A549 (cell line): ENCODE measurements around the gene RET. TPM values are rescaled to one million over a fixed set of nuclear protein-coding genes. Genes with fewer than 3 reads are reported as not detected.

ENCODE experiments used
- ATAC-seq, 2 experiments: fragments of 200-7000 bp in 1 of 2; fragments of >200 bp in 1 of 2; cut with Nextera tagmentation in 1 of 2; cut with Tn5 transposase in 1 of 2; 3 replicates each; pipeline versions ENCODE4 v1.8.0 to v1.9.1; 2018 to 2020; ENCODE audit warnings: mild to moderate bottlenecking in 1 of 2, moderate library complexity in 1 of 2
- CTCF ChIA-PET: fragments of 300-600 bp; sonication (Branson Sonifier 250); formaldehyde crosslinking; extraction: SDS; loops from one replicate; lab custom pipeline; 2021; ENCODE audit warnings: antibody characterized with exemption, inconsistent platforms; lab: Yijun Ruan, JAX
- POLR2A ChIA-PET: fragments of 350-600 bp; formaldehyde crosslinking; extraction: SDS; loops from one replicate; lab custom pipeline; 2021; ENCODE audit warnings: antibody characterized with exemption, inconsistent platforms; lab: Yijun Ruan, JAX
- DNase-seq, 2 experiments: peaks; one replicate each; pipeline versions ENCODE4 v3.0.0 to v3.0.0-alpha.2; 2011 to 2016; ENCODE audit warnings: low read depth in 1 of 2, low spot score in 1 of 2
- FAIRE-seq: peaks from 2 replicates; lab custom pipeline; 2011; peaks lifted over from hg19 to GRCh38; lab: Jason Lieb, UNC
- H3K27ac ChIP-seq, 2 experiments: fragments of >200 bp; sonication (Bioruptor Twin); formaldehyde crosslinking; 3 replicates each; pipeline ENCODE4 v1.5.1; 2016 to 2017
- H3K4me1 ChIP-seq: fragments of >200 bp; sonication (Bioruptor Twin); formaldehyde crosslinking; 3 replicates; pipeline ENCODE4 v1.6.1; 2016
- H3K4me2 ChIP-seq: fragments of >200 bp; sonication (Bioruptor Twin); formaldehyde crosslinking; 3 replicates; pipeline ENCODE4 v1.6.1; 2016
- H3K4me3 ChIP-seq: fragments of >200 bp; sonication (Bioruptor Twin); formaldehyde crosslinking; 3 replicates; pipeline ENCODE4 v1.5.1; 2016
- H3K9me3 ChIP-seq: fragments of >200 bp; sonication (Bioruptor Twin); formaldehyde crosslinking; 3 replicates; pipeline ENCODE4 v1.6.1; 2016
- CHD2 ChIP-seq: fragments of 150-350 bp; IDR thresholded peaks from 2 replicates; pipeline ENCODE4 v1.6.1; 2014; ENCODE audit warnings: low read length; ENCODE audit not compliant: partially characterized antibody
- EP300 ChIP-seq, 2 experiments: fragments of >200 bp; sonication (Bioruptor Twin); formaldehyde crosslinking; IDR thresholded peaks; 2 replicates in 1 of 2; 3 replicates in 1 of 2; pipeline ENCODE4 v1.6.1; 2016 to 2017
- HMGXB4 ChIP-seq: fragments of 250-450 bp; sonication (Bioruptor Pico); IDR thresholded peaks from 2 replicates; pipeline ENCODE4 v1.5.0; 2021; ENCODE audit warnings: mild to moderate bottlenecking, moderate library complexity, borderline replicate concordance
- KDM1A ChIP-seq: fragments of 200-600 bp; sonication (generic); IDR thresholded peaks from 2 replicates; pipeline ENCODE4 v1.6.1; 2016; ENCODE audit warnings: low read depth, mild to moderate bottlenecking
- MAX ChIP-seq: IDR thresholded peaks from 2 replicates; pipeline ENCODE4 v1.6.1; 2012
- MYC ChIP-seq: IDR thresholded peaks from 2 replicates; pipeline ENCODE4 v1.6.1; 2012; ENCODE audit warnings: mild to moderate bottlenecking, inconsistent platforms, low read length, improper control_type of control experiment, borderline replicate concordance
- NPAS2 ChIP-seq: fragments of 250-450 bp; sonication (Bioruptor Pico); IDR thresholded peaks from 2 replicates; pipeline ENCODE4 v1.8.0; 2022; ENCODE audit warnings: mild to moderate bottlenecking, moderate library complexity, borderline replicate concordance
- POLR2A ChIP-seq: IDR thresholded peaks from 2 replicates; pipeline ENCODE4 v1.6.1; 2012; ENCODE audit warnings: mild to moderate bottlenecking, low read length
- POLR2AphosphoS2 ChIP-seq: conservative IDR thresholded peaks from 2 replicates; pipeline ENCODE4 v1.6.1; 2012; ENCODE audit warnings: low read length, improper control_type of control experiment, inconsistent platforms
- RARB ChIP-seq: fragments of 250-450 bp; sonication (Bioruptor Pico); IDR thresholded peaks from 2 replicates; pipeline ENCODE4 v1.8.0; 2021; ENCODE audit warnings: mild to moderate bottlenecking, moderate library complexity
- RFX5 ChIP-seq: fragments of 450-650 bp; IDR thresholded peaks from 2 replicates; pipeline ENCODE4 v1.7.1; 2014; ENCODE audit warnings: antibody characterized with exemption, mild to moderate bottlenecking, moderate library complexity
- SREBF2 ChIP-seq: fragments of 450-650 bp; IDR thresholded peaks from 2 replicates; pipeline ENCODE4 v1.6.1; 2014; ENCODE audit warnings: mild to moderate bottlenecking, moderate library complexity
- TP53 ChIP-seq: fragments of 250-450 bp; sonication (Bioruptor Pico); IDR thresholded peaks from 2 replicates; pipeline ENCODE4 v1.5.0; 2021; ENCODE audit warnings: mild to moderate bottlenecking, moderate library complexity
- ZNF302 ChIP-seq: fragments of 250-450 bp; sonication (Bioruptor Pico); IDR thresholded peaks from 2 replicates; pipeline ENCODE4 v1.9.0; 2021; ENCODE audit warnings: inconsistent platforms, mild to moderate bottlenecking, moderate library complexity
- WGBS: methylation state at CpG from one replicate; pipeline ENCODE4 v1.1.6; 2017; ENCODE audit errors: missing lambda C conversion rate; 5-methylcytosine and 5-hydroxymethylcytosine counted together
- polyA plus RNA-seq, 4 experiments: library from polyadenylated mRNA; depleted of rRNA in 3 of 4; stranded (reverse); fragments of >200 nt; fragmentation: RNase III in 1 of 4; extraction: RNeasy Plus Mini Kit Qiagen cat#74134 plus additional on column Dnase treatment in 1 of 4; gene quantifications; 2 replicates in 3 of 4; 3 replicates in 1 of 4; pipeline ENCODE4 v1.2.3, GENCODE V29; 2011 to 2017
- TF ChIP-seq, protein P1 (sequence below): fragments of 200-600 bp; sonication (generic); IDR thresholded peaks from 2 replicates; pipeline ENCODE4 v1.6.1; 2016; ENCODE audit warnings: antibody characterized with exemption, mild to moderate bottlenecking, moderate library complexity
- TF ChIP-seq, protein P2 (sequence below): IDR thresholded peaks from 2 replicates; pipeline ENCODE4 v1.6.1; 2012; ENCODE audit warnings: low read depth, borderline replicate concordance

Gene RET
- polyA plus RNA-seq, 2 of the 4 experiments (the other 2 are of a cell fraction): 0.08 to 0.41 TPM

DNA sequence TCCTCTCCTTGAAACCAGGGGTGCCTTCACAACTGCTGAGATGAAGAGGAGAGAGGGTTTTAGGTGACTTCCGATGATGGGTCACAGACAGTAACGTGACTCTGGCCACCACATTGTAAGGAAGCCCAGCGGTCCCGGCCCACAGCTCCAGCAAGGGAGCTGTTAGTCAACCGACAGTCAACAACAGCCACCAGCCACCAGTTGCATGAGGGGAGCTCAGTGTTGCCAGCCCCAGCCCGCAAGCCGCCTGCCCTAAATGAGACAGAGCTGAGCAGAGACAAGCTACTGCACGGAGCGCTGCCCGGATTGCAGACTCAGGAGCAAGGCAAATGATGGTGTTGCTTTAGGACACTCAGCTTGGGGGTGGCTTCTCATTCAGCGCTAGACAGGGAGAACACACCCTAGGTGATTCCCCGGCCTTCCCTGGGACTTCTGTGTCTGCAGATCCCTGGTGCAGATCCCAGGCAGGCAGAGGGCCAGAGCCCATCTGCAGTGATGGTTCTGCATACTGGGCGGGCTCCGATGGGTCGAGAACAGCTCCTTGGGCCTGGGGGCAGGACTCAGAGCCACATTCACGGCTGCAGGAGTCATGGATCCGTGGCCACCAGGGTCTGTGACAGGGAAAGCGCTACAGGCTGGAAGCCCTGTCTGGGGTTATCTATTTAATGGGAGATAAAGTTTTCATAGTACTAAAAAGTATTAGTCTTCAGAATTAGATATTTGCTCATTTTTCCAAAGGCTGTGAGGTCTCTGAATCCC is 14.3 kb upstream of the RET start (continued):
- TF ChIP-seq, protein P1, sequence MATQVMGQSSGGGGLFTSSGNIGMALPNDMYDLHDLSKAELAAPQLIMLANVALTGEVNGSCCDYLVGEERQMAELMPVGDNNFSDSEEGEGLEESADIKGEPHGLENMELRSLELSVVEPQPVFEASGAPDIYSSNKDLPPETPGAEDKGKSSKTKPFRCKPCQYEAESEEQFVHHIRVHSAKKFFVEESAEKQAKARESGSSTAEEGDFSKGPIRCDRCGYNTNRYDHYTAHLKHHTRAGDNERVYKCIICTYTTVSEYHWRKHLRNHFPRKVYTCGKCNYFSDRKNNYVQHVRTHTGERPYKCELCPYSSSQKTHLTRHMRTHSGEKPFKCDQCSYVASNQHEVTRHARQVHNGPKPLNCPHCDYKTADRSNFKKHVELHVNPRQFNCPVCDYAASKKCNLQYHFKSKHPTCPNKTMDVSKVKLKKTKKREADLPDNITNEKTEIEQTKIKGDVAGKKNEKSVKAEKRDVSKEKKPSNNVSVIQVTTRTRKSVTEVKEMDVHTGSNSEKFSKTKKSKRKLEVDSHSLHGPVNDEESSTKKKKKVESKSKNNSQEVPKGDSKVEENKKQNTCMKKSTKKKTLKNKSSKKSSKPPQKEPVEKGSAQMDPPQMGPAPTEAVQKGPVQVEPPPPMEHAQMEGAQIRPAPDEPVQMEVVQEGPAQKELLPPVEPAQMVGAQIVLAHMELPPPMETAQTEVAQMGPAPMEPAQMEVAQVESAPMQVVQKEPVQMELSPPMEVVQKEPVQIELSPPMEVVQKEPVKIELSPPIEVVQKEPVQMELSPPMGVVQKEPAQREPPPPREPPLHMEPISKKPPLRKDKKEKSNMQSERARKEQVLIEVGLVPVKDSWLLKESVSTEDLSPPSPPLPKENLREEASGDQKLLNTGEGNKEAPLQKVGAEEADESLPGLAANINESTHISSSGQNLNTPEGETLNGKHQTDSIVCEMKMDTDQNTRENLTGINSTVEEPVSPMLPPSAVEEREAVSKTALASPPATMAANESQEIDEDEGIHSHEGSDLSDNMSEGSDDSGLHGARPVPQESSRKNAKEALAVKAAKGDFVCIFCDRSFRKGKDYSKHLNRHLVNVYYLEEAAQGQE: no peak
- TF ChIP-seq HMGXB4 (CRISPR knock-in tag) (no peak), MYC (no peak), ZNF302 (CRISPR knock-in tag) (no peak), MAX (no peak), POLR2A (no peak), NPAS2 (no peak)
- TF ChIP-seq, protein P2, sequence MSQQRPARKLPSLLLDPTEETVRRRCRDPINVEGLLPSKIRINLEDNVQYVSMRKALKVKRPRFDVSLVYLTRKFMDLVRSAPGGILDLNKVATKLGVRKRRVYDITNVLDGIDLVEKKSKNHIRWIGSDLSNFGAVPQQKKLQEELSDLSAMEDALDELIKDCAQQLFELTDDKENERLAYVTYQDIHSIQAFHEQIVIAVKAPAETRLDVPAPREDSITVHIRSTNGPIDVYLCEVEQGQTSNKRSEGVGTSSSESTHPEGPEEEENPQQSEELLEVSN: no peak

- Histone ChIP-seq H3K27ac (no peak overlapping the region), H3K4me3 (no peak overlapping the region), H3K9me3 (no peaks in the 10 kb centered on the region), H3K4me2 (no peak overlapping the region), H3K4me1 (no peaks in the 10 kb centered on the region)
- no peak for TF ChIP-seq CHD2
- FAIRE-seq (no peak), DNase-seq (no peak), ATAC-seq (0 out of 6 replicates have a peak, but pooled peaks of 1 of the 2 experiments have one; percentile 14)
- ChIA-PET POLR2A (no interaction called here), CTCF (interaction anchor here (1.2 to 2.1 kb wide), 2 partner anchors 11 to 15 kb away, joined by 3 to 6 read pairs; no protein-coding TSS in a partner anchor)
- 49% methylated on average over 11 of the region's 11 CpGs for WGBS
These were observed 12.4 kb upstream of the RET start for GRCh38 chr10:43064331-43065075.

GRCh38 chr10:43065234-43065633 is 11.6 kb upstream of the RET start:
- no CpG with 5 or more reads among the region's 1 CpG for WGBS
- no peak for DNase-seq
- Histone ChIP-seq H3K4me1 (no peaks in the 10 kb centered on the region), H3K4me3 (no peak overlapping the region), H3K27ac (no peak overlapping the region), H3K4me2 (no peak overlapping the region)
- POLR2A ChIA-PET: no interaction called here
- no peak for ATAC-seq
- CTCF ChIA-PET: interaction anchor here (1.4 to 2.1 kb wide), 2 partner anchors 14 to 312 kb away, joined by 4 to 6 read pairs; no protein-coding TSS in a partner anchor
- no peak for FAIRE-seq
- TF ChIP-seq RARB (CRISPR knock-in tag) (no peak), EP300 (IDR thresholded peaks at IDR 0.05) (no peak), SREBF2 (no peak), POLR2AphosphoS2 (no peak), TP53 (CRISPR knock-in tag) (no peak), KDM1A (no peak), RFX5 (no peak)
- TF ChIP-seq, all 56 proteins: peak for 0
- H3K9me3 ChIP-seq: no peaks in the 10 kb centered on the region
